Kidney (tissue), 14 donors: ENCODE measurements around the gene PID1. TPM values are rescaled to one million over a fixed set of nuclear protein-coding genes. Genes with fewer than 3 reads are reported as not detected.

Source experiments
- DNase-seq, 5 donors: peaks; one replicate each; pipeline ENCODE4 v3.0.0-alpha.2; 2013 to 2020
- FAIRE-seq: peaks from 2 replicates; lab custom pipeline; 2012; peaks lifted over from hg19 to GRCh38; lab: Jason Lieb, UNC
- H3K27ac ChIP-seq, 2 donors: one replicate each; pipeline ENCODE4 v1.7.0; 2013; ENCODE audit warnings: low read depth in 2 of 2, low read length in 2 of 2, inconsistent platforms in 1 of 2
- H3K27me3 ChIP-seq: one replicate; pipeline ENCODE4 v1.7.1; 2013; ENCODE audit warnings: low read length, inconsistent platforms; ENCODE audit not compliant: control insufficient read depth, insufficient read depth
- H3K36me3 ChIP-seq, 3 donors: one replicate each; pipeline versions ENCODE4 v1.7.0 to v1.7.1; 2013; ENCODE audit warnings: low read length in 3 of 3, control low read depth in 1 of 3, inconsistent platforms in 1 of 3; ENCODE audit not compliant: insufficient read depth in 3 of 3, control insufficient read depth in 2 of 3
- H3K4me1 ChIP-seq, 3 donors: one replicate each; pipeline versions ENCODE4 v1.7.0 to v1.7.1; 2013; ENCODE audit warnings: low read length in 3 of 3, inconsistent platforms in 1 of 3, low read depth in 1 of 3; ENCODE audit not compliant: control insufficient read depth in 2 of 3, insufficient read depth in 2 of 3
- H3K4me3 ChIP-seq, 3 donors: one replicate each; pipeline versions ENCODE4 v1.7.0 to v1.8.1; 2013; ENCODE audit warnings: low read length in 3 of 3, control low read depth in 1 of 3, inconsistent platforms in 1 of 3
- H3K9ac ChIP-seq, 3 donors: one replicate each; pipeline versions ENCODE4 v1.7.0 to v1.7.1; 2013; ENCODE audit warnings: low read length in 3 of 3, control low read depth in 1 of 3, inconsistent platforms in 1 of 3
- H3K9me3 ChIP-seq, 3 donors: one replicate each; pipeline versions ENCODE4 v1.7.0 to v1.7.1; 2013; ENCODE audit warnings: low read length in 3 of 3, control low read depth in 1 of 3, inconsistent platforms in 1 of 3; ENCODE audit not compliant: control insufficient read depth in 2 of 3, insufficient read depth in 1 of 3
- CTCF ChIP-seq: IDR thresholded peaks from 3 replicates; pipeline ENCODE4 v1.5.1; 2012; ENCODE audit warnings: mild to moderate bottlenecking, moderate library complexity, borderline replicate concordance; ENCODE audit not compliant: insufficient read depth; ENCODE audit errors: extremely low read depth
- intact Hi-C: fragments of 100-400 bp; cut with DNase I; formaldehyde crosslinking; loops from one replicate; pipeline ENCODE4 v1.11.1; 2022
- polyA plus RNA-seq: library from polyadenylated mRNA; stranded (reverse); fragments of 350-450 nt; fragmentation: Illumina TruSeq; extraction: RNeasy Lipid Tissue Mini Kit (QIAGEN cat#74804); gene quantifications from one replicate; pipeline ENCODE4 v1.2.3, GENCODE V29; 2014; ENCODE audit warnings: low read depth, low replicate concordance; ENCODE audit not compliant: insufficient read depth
- total RNA-seq: library from RNA; stranded (reverse); fragmentation: NEBNext Ultra II Directional; extraction: Animal tissue kit (Norgen Biotek cat#: 25700); gene quantifications from one replicate; pipeline ENCODE4 v1.2.1, GENCODE V29; 2021
- donor health status: control.
- donor health status: control.
- donor health status: control.
- donor health status: control.
- donor health status: control.
- donor health status: DM: yes; HTN: yes; CAD: no.
- donor health status: Normal renal cell carcinoma (clear cell type).

The PID1 gene
- total and polyA plus RNA-seq, 2 donors from 2014 or later = 2.1 to 9.4 TPM

- Histone ChIP-seq H3K4me1 (no peaks in the 10 kb centered on the region), H3K36me3 (no peaks in the 10 kb centered on the region), H3K9me3 (no peaks in the 10 kb centered on the region), H3K9ac (no peak overlapping the region), H3K27me3 (no peaks in the 10 kb centered on the region), H3K4me3 (no peak overlapping the region), H3K27ac (no peak overlapping the region)
- no peak for TF ChIP-seq CTCF
- intact Hi-C loops = no loop called here
- FAIRE-seq = no peak
- no peak for DNase-seq
These were observed 283.5 kb downstream of the PID1 start for GRCh38 chr2:228987441-228988155.

- Histone ChIP-seq H3K36me3 (no peaks in the 10 kb centered on the region), H3K9me3 (no peaks in the 10 kb centered on the region), H3K27me3 (no peaks in the 10 kb centered on the region), H3K9ac (no peak overlapping the region), H3K4me3 (no peak overlapping the region), H3K27ac (no peak overlapping the region), H3K4me1 (no peaks in the 10 kb centered on the region)
- TF ChIP-seq CTCF = no peak
- intact Hi-C loops = no loop called here
- no peak for FAIRE-seq
- no peak for DNase-seq
These were observed 284.1 kb downstream of the PID1 start for GRCh38 chr2:228986961-228987360.

- Histone ChIP-seq H3K4me1 (no peaks in the 10 kb centered on the region), H3K27me3 (no peaks in the 10 kb centered on the region), H3K4me3 (no peak overlapping the region), H3K9ac (no peak overlapping the region), H3K27ac (no peak overlapping the region), H3K9me3 (no peaks in the 10 kb centered on the region), H3K36me3 (no peaks in the 10 kb centered on the region)
- no peak for TF ChIP-seq CTCF
- DNase-seq (no peak), FAIRE-seq (no peak)
- intact Hi-C loops = no loop called here
These were observed 287.4 kb downstream of the PID1 start for GRCh38 chr2:228983700-228984099.
